Gastrocnemius medialis (tissue), 4 donors: ENCODE measurements around the gene CCS.

Experiments
- CTCF ChIP-seq, 5 experiments: fragments of 450-650 bp in 3 of 5; fragments of 200-600 bp in 2 of 5; sonication (generic) in 2 of 5; IDR thresholded peaks in 4 of 5; conservative IDR thresholded peaks in 1 of 5; 1 replicate in 4 of 5; 2 replicates in 1 of 5; pipeline ENCODE4 v1.5.1; 2016 to 2019; ENCODE audit warnings: antibody characterized with exemption in 5 of 5, mild to moderate bottlenecking in 3 of 5, moderate library complexity in 3 of 5
- POLR2A ChIP-seq, 2 donors: fragments of 450-650 bp; IDR thresholded peaks; one replicate each; pipeline ENCODE4 v1.6.1; 2017; ENCODE audit warnings: antibody characterized with exemption in 2 of 2, mild to moderate bottlenecking in 2 of 2, moderate library complexity in 2 of 2

- no peak for TF ChIP-seq CTCF (IDR thresholded peaks at IDR 0.05 in 4 of 5, conservative IDR thresholded peaks at IDR 0.05 in 1 of 5)
- TF ChIP-seq POLR2A (IDR thresholded peaks at IDR 0.05) = no peak
Measured at GRCh38 chr11:66564984-66565383, 28.0 kb upstream of the CCS start.
